Trophoblast cell (in vitro differentiated cells and primary cell): ENCODE measurements around the gene SFRP4.

ENCODE experiments used
- DNase-seq, 2 donors: peaks; one replicate each; pipeline ENCODE4 v3.0.0-alpha.2; 2016
- H2AFZ ChIP-seq: 2 replicates; pipeline ENCODE4 v1.6.1; 2013; ENCODE audit warnings: low read length, moderate library complexity, mild to moderate bottlenecking; ENCODE audit not compliant: insufficient read depth, poor library complexity
- H2AK5ac ChIP-seq: 2 replicates; pipeline ENCODE4 v1.6.1; 2013; ENCODE audit warnings: mild to moderate bottlenecking, low read length
- H2BK120ac ChIP-seq: 2 replicates; pipeline ENCODE4 v1.6.1; 2013; ENCODE audit warnings: low read length, mild to moderate bottlenecking, moderate library complexity; ENCODE audit not compliant: insufficient read depth, poor library complexity
- H2BK12ac ChIP-seq: 2 replicates; pipeline ENCODE4 v1.6.1; 2013; ENCODE audit warnings: mild to moderate bottlenecking, low read length, moderate library complexity
- H2BK5ac ChIP-seq: 2 replicates; pipeline ENCODE4 v1.6.1; 2013; ENCODE audit warnings: low read length, low read depth, moderate library complexity, mild to moderate bottlenecking; ENCODE audit not compliant: poor library complexity
- H3K14ac ChIP-seq: 2 replicates; pipeline ENCODE4 v1.6.1; 2013; ENCODE audit warnings: mild to moderate bottlenecking, low read length
- H3K18ac ChIP-seq: 2 replicates; pipeline ENCODE4 v1.6.1; 2013; ENCODE audit warnings: mild to moderate bottlenecking, low read length
- H3K23ac ChIP-seq: 2 replicates; pipeline ENCODE4 v1.6.1; 2013; ENCODE audit warnings: low read length
- H3K27ac ChIP-seq: 2 replicates; pipeline ENCODE4 v1.5.1; 2013; ENCODE audit warnings: low read depth, mild to moderate bottlenecking, inconsistent platforms, low read length, moderate library complexity
- H3K27me3 ChIP-seq: 2 replicates; pipeline ENCODE4 v1.6.1; 2013; ENCODE audit warnings: inconsistent platforms, mild to moderate bottlenecking, low read length, moderate library complexity; ENCODE audit not compliant: insufficient read depth
- H3K36me3 ChIP-seq, 2 experiments: 1 replicate in 1 of 2; 2 replicates in 1 of 2; pipeline ENCODE4 v1.6.1; 2013; ENCODE audit warnings: low read length in 2 of 2, mild to moderate bottlenecking in 2 of 2, moderate library complexity in 1 of 2; ENCODE audit not compliant: insufficient read depth in 2 of 2, control insufficient read depth in 1 of 2
- H3K4ac ChIP-seq: 2 replicates; pipeline ENCODE4 v1.6.1; 2013; ENCODE audit warnings: low read depth, mild to moderate bottlenecking, low read length, moderate library complexity
- H3K4me1 ChIP-seq, 2 experiments: 1 replicate in 1 of 2; 2 replicates in 1 of 2; pipeline ENCODE4 v1.6.1; 2013; ENCODE audit warnings: low read length in 2 of 2, mild to moderate bottlenecking in 2 of 2, moderate library complexity in 1 of 2; ENCODE audit not compliant: insufficient read depth in 2 of 2, control insufficient read depth in 1 of 2
- H3K4me2 ChIP-seq: 2 replicates; pipeline ENCODE4 v1.6.1; 2013; ENCODE audit warnings: inconsistent platforms, mild to moderate bottlenecking, low read length, moderate library complexity
- H3K4me3 ChIP-seq: 2 replicates; pipeline ENCODE4 v1.5.1; 2013; ENCODE audit warnings: mild to moderate bottlenecking, low read depth, low read length, inconsistent platforms
- H3K79me1 ChIP-seq: one replicate; pipeline ENCODE4 v1.6.1; 2013; ENCODE audit warnings: low read length
- H3K79me2 ChIP-seq: 2 replicates; pipeline ENCODE4 v1.6.1; 2013; ENCODE audit warnings: low read length, mild to moderate bottlenecking; ENCODE audit not compliant: control insufficient read depth, insufficient read depth, poor library complexity
- H3K9ac ChIP-seq: 2 replicates; pipeline ENCODE4 v1.6.1; 2013; ENCODE audit warnings: mild to moderate bottlenecking, low read length
- H3K9me3 ChIP-seq: 2 replicates; pipeline ENCODE4 v1.6.1; 2013; ENCODE audit warnings: low read depth, mild to moderate bottlenecking, control low read depth, inconsistent platforms, low read length; ENCODE audit not compliant: insufficient read depth
- H4K12ac ChIP-seq: 2 replicates; pipeline ENCODE4 v1.6.1; 2013; ENCODE audit warnings: low read depth, mild to moderate bottlenecking, low read length, moderate library complexity
- H4K8ac ChIP-seq: 2 replicates; pipeline ENCODE4 v1.6.1; 2013; ENCODE audit warnings: low read depth, mild to moderate bottlenecking, low read length, moderate library complexity
- H4K91ac ChIP-seq: one replicate; pipeline ENCODE4 v1.6.1; 2013; ENCODE audit warnings: low read depth, mild to moderate bottlenecking, low read length, moderate library complexity
- WGBS: extraction: QIAGEN DNeasy Blood & Tissue Kit; methylation state at CpG from one replicate; pipeline ENCODE4 v1.1.7; 2013; ENCODE audit warnings: missing lambda C conversion rate; ENCODE audit not compliant: insufficient read length, insufficient coverage; ENCODE audit errors: extremely low coverage; 5-methylcytosine and 5-hydroxymethylcytosine counted together

Gene SFRP4

DNA sequence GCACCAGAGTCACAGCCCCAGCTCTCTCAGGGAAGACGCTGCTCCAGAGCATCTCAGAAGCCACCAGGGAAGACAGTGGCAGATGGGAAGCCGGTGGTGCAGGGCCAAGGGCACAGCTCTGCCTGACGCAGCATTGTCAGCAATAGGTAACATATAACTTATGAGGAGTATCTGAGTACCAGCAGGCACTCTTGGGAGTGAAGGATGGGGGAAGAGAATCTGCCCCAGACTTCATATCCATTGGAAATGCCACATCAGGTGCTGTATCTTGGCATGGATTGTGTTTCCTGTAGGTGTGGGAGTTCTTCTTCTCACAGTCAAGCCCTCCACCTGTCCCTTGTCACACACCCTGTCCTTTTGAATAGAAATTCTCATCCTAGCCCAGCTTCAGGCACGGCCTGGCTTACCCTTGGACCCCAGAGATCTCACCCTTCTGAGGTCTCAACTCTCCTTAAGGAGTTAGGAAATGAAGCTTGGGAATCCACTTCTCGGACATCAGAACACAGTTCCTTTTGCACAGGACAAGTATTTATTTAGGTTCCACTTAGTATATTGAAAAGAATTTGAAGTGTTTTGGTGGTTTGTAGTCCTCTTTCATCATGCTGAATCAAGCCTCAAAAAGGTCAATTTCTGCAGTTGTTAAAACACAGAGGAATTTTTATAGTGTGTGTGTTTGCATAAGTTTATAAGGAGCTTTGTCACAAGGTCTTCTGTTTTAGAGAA, 13.8 kb upstream of the SFRP4 start:
- H3K4ac ChIP-seq, result no peak overlapping the region
- no peak overlapping the region for H3K4me2 ChIP-seq
- H3K27ac ChIP-seq, result no peak overlapping the region
- no peaks in the 10 kb centered on the region for H3K79me1 ChIP-seq
- no CpG with 5 or more reads among the region's 5 CpGs for WGBS
- no peak overlapping the region for H2BK5ac ChIP-seq
- no peak overlapping the region for H3K9ac ChIP-seq
- no peaks in the 10 kb centered on the region for H3K9me3 ChIP-seq
- H3K14ac ChIP-seq, result no peak overlapping the region
- H2AFZ ChIP-seq, result no peak overlapping the region
- H4K12ac ChIP-seq, result no peak overlapping the region
- H3K18ac ChIP-seq, result no peak overlapping the region
- no peak overlapping the region for H3K4me3 ChIP-seq
- H3K23ac ChIP-seq, result no peak overlapping the region
- H4K8ac ChIP-seq, result no peak overlapping the region
- no peak overlapping the region for H2BK12ac ChIP-seq
- H2AK5ac ChIP-seq, result no peak overlapping the region
- no peak overlapping the region for H4K91ac ChIP-seq
- H3K27me3 ChIP-seq, result no peaks in the 10 kb centered on the region
- DNase-seq, result no peak
- H3K36me3 ChIP-seq, result no peaks in the 10 kb centered on the region
- H3K4me1 ChIP-seq, result no peaks in the 10 kb centered on the region
- no peaks in the 10 kb centered on the region for H3K79me2 ChIP-seq
- no peak overlapping the region for H2BK120ac ChIP-seq

GRCh38 chr7:37928878-37929277, 12.3 kb upstream of the SFRP4 start:
- Histone ChIP-seq H4K91ac (no peak overlapping the region), H3K9ac (no peak overlapping the region), H3K4ac (no peak overlapping the region), H3K27ac (no peak overlapping the region), H3K27me3 (no peaks in the 10 kb centered on the region), H3K4me1 (no peaks in the 10 kb centered on the region), H2AK5ac (no peak overlapping the region), H2BK5ac (no peak overlapping the region), H3K14ac (no peak overlapping the region), H3K9me3 (no peaks in the 10 kb centered on the region), H2BK12ac (no peak overlapping the region), H4K8ac (no peak overlapping the region), H2AFZ (no peak overlapping the region), H3K23ac (no peak overlapping the region), H4K12ac (no peak overlapping the region), H3K79me2 (no peaks in the 10 kb centered on the region), H3K4me2 (no peak overlapping the region), H3K4me3 (no peak overlapping the region), H3K79me1 (no peaks in the 10 kb centered on the region), H2BK120ac (no peak overlapping the region), H3K18ac (no peak overlapping the region), H3K36me3 (no peaks in the 10 kb centered on the region)
- no peak for DNase-seq
- no CpG with 5 or more reads among the region's 4 CpGs for WGBS

DNA sequence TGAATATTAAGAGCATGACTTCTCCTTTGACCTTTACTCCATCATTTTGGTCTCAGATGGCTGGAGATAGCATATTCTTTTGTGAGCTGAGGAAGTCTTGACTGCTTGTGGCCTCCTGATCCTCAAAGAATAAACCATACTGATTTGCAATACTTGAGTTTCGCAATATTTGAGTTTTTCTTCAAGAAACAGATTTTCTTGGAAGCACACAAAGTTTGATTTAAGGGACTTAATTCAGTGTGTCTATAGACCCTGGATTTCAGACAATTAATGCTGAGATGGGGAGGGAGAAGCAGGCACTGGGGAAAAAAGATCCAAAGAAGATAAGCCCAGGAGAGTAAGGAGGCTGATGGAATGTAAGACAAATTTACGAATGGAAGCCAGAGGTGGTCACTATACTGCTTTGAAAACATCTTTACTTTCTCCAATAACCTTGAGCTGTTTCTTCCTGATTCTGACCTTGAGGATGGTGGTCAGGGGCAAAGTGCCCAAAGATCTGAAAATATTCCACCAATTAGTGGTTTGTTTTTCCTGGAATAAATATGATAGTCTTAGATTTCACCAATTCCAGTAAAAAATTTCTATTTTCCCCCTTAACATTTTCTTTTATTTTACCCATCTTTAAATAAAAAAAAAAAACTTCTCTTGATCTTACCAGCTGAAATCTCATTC, 11.3 kb upstream of the SFRP4 start:
- Histone ChIP-seq H2AK5ac (no peak overlapping the region), H3K4ac (no peak overlapping the region), H3K14ac (no peak overlapping the region), H3K27ac (no peak overlapping the region), H3K18ac (no peak overlapping the region), H4K8ac (no peak overlapping the region), H2BK5ac (no peak overlapping the region), H3K36me3 (no peaks in the 10 kb centered on the region), H3K4me3 (no peak overlapping the region), H3K4me1 (no peaks in the 10 kb centered on the region), H3K79me2 (no peaks in the 10 kb centered on the region), H4K91ac (no peak overlapping the region), H2AFZ (no peak overlapping the region), H2BK12ac (no peak overlapping the region), H3K9ac (no peak overlapping the region), H3K23ac (no peak overlapping the region), H4K12ac (no peak overlapping the region), H2BK120ac (no peak overlapping the region), H3K79me1 (no peaks in the 10 kb centered on the region), H3K9me3 (no peaks in the 10 kb centered on the region), H3K27me3 (no peaks in the 10 kb centered on the region), H3K4me2 (no peak overlapping the region)
- no CpG with 5 or more reads among the region's 2 CpGs for WGBS
- no peak for DNase-seq

DNA sequence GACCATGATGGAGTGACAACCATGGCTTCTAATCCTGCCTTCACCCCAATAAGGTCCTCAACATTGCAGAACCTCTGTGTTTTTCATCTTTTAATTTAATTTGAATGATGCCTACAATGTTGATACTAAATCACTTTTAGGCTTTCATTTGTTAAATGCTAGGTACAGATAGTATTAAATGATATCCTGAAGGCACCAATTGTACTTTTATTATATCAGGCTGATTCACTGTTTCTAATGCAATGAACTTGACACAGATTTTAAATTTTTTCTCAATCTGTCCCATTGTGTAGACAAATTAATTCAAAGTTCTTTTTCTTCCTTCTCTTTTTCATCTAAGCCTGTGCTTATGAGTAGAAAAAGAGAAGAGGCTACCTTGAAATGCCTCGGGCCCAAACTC, 9.0 kb upstream of the SFRP4 start:
- Histone ChIP-seq H2BK12ac (no peak overlapping the region), H3K14ac (no peak overlapping the region), H2AFZ (no peak overlapping the region), H2BK120ac (no peak overlapping the region), H3K4me1 (peaks cover 7% of the 10 kb centered on the region in 2 experiments), H3K18ac (no peak overlapping the region), H3K4ac (no peak overlapping the region), H3K23ac (no peak overlapping the region), H3K79me2 (no peaks in the 10 kb centered on the region), H3K27me3 (peaks cover 10% of the 10 kb centered on the region), H3K9ac (no peak overlapping the region), H3K36me3 (no peaks in the 10 kb centered on the region), H4K8ac (no peak overlapping the region), H3K4me2 (no peak overlapping the region), H3K27ac (no peak overlapping the region), H4K91ac (no peak overlapping the region), H2AK5ac (no peak overlapping the region), H3K4me3 (no peak overlapping the region), H3K79me1 (no peaks in the 10 kb centered on the region), H3K9me3 (no peaks in the 10 kb centered on the region), H2BK5ac (no peak overlapping the region), H4K12ac (no peak overlapping the region)
- DNase-seq, result no peak
- no CpG with 5 or more reads among the region's 1 CpG for WGBS
